OCI-LY3 (cell line): Measurements from ENCODE around the gene B3GLCT.

Experiments
- H2AFZ ChIP-seq: fragments of 200-600, 300-600 bp; shearing (Covaris generic); 2 replicates; pipeline ENCODE4 v1.6.0; 2014; ENCODE audit warnings: antibody characterized with exemption, low read depth, low read length
- H3K27ac ChIP-seq: fragments of 200-600, 300-600 bp; sonication (generic); 2 replicates; pipeline ENCODE4 v1.5.1; 2014; ENCODE audit warnings: mild to moderate bottlenecking, low read length, moderate library complexity, mixed read lengths
- H3K27me3 ChIP-seq: fragments of 200-600, 300-600 bp; sonication (generic); 2 replicates; pipeline ENCODE4 v1.6.1; 2014; ENCODE audit warnings: low read depth, low read length, mixed read lengths
- H3K36me3 ChIP-seq: fragments of 200-600, 300-600 bp; sonication (generic); replicated peaks from 2 replicates; pipeline ENCODE3; 2014; ENCODE audit warnings: low read depth, low read length, mixed read lengths
- H3K4me1 ChIP-seq: fragments of 300-600, 200-600 bp; sonication (generic); 2 replicates; pipeline ENCODE4 v1.6.1; 2014; ENCODE audit warnings: low read length, mixed read lengths
- H3K4me2 ChIP-seq: fragments of 200-600, 300-600 bp; sonication (generic); 2 replicates; pipeline ENCODE4 v1.6.1; 2014; ENCODE audit warnings: low read length, mixed read lengths
- H3K4me3 ChIP-seq: fragments of 300-600, 200-600 bp; sonication (generic); 2 replicates; pipeline ENCODE4 v1.5.1; 2014; ENCODE audit warnings: antibody characterized with exemption, mild to moderate bottlenecking, low read length, moderate library complexity
- H3K79me2 ChIP-seq: fragments of 300-600, 200-600 bp; shearing (Covaris generic); 2 replicates; pipeline ENCODE4 v1.6.1; 2014; ENCODE audit warnings: mild to moderate bottlenecking, low read length, mixed read lengths
- H3K9ac ChIP-seq: fragments of 300-600, 200-600 bp; shearing (Covaris generic); 2 replicates; pipeline ENCODE4 v1.6.0; 2014; ENCODE audit warnings: mild to moderate bottlenecking, low read length, moderate library complexity
- H3K9me3 ChIP-seq: fragments of 200-600, 300-600 bp; shearing (Covaris generic); 2 replicates; pipeline ENCODE4 v1.6.1; 2014; ENCODE audit warnings: low read length, mixed read lengths; ENCODE audit not compliant: insufficient read depth
- H4K20me1 ChIP-seq: fragments of 200-600, 300-600 bp; sonication (generic); 2 replicates; pipeline ENCODE4 v1.6.1; 2016; ENCODE audit warnings: low read length, mixed read lengths; ENCODE audit not compliant: insufficient read depth
- EZH2phosphoT487 ChIP-seq: fragments of 200-600 bp; shearing (Covaris generic); IDR thresholded peaks from 2 replicates; pipeline ENCODE4 v1.6.1; 2018; ENCODE audit warnings: antibody characterized with exemption, mixed run types, low read depth
- TF ChIP-seq, protein P1 (sequence below): fragments of 200-600, 300-600 bp; sonication (generic); IDR thresholded peaks from 2 replicates; pipeline ENCODE4 v1.5.1; 2014; ENCODE audit warnings: antibody characterized with exemption, low read length, low read depth

B3GLCT gene

DNA sequence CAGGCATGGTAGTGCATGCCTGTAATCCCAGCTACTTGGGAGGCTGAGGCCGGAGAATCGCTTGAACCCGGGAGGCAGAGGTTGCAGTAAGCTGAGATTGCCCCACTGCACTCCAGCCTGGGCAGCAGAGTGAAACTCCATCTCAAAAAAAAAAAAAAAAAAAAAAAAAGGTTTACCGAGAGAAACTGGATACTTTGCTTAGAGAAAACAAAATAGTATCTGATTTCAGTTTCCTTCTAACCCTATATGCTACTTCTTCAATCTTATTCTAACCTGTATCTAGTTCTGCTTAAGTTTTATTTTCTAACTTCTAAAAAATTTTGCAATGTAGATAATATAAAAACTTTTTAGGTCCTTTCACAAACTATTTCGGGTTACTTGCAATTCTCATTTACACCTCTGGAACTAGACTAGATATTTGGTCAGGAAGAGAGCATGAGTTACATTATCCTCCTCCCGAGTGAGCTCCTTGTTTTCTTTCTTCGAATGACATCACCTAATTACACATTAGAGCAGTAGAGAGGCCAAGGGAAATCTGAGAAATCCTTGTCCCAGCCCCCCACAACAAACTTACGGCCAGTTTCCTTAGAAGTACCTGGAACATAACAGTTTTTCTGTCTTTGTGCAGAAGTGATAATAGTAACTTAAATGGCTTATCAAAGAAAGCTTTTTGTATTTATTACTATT is 128.9 kb downstream of the B3GLCT start:
- Histone ChIP-seq H3K9me3 (no peaks in the 10 kb centered on the region), H3K27me3 (no peaks in the 10 kb centered on the region), H3K4me2 (no peak overlapping the region), H3K27ac (no peak overlapping the region), H3K9ac (no peak overlapping the region), H3K4me1 (no peaks in the 10 kb centered on the region), H4K20me1 (no peaks in the 10 kb centered on the region), H3K36me3 (no peaks in the 10 kb centered on the region), H2AFZ (no peak overlapping the region), H3K4me3 (no peak overlapping the region), H3K79me2 (no peaks in the 10 kb centered on the region)
- TF ChIP-seq, protein P1, sequence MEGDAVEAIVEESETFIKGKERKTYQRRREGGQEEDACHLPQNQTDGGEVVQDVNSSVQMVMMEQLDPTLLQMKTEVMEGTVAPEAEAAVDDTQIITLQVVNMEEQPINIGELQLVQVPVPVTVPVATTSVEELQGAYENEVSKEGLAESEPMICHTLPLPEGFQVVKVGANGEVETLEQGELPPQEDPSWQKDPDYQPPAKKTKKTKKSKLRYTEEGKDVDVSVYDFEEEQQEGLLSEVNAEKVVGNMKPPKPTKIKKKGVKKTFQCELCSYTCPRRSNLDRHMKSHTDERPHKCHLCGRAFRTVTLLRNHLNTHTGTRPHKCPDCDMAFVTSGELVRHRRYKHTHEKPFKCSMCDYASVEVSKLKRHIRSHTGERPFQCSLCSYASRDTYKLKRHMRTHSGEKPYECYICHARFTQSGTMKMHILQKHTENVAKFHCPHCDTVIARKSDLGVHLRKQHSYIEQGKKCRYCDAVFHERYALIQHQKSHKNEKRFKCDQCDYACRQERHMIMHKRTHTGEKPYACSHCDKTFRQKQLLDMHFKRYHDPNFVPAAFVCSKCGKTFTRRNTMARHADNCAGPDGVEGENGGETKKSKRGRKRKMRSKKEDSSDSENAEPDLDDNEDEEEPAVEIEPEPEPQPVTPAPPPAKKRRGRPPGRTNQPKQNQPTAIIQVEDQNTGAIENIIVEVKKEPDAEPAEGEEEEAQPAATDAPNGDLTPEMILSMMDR = no peak
- TF ChIP-seq EZH2phosphoT487 = no peak

DNA sequence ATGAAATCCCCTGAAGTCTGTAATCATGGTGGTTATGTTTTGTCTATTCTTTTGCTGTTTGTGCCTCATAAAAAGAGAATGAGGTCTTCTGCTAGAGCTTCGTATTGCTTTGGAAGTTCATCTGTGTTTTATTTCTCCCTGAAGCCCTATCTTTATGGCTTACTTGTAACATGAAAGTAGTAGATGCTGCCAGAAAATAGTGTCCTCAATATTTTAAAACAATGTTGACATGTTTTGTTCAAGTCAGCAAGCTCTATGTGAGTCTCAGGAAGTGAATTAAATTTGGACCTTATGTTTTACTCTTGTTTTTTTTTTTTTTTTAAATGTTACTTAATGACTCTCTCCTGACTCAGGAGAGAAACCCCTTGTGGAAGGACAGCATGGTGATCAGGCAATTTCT is 130.5 kb downstream of the B3GLCT start:
- Histone ChIP-seq H3K27ac (no peak overlapping the region), H3K4me3 (no peak overlapping the region), H3K79me2 (no peaks in the 10 kb centered on the region), H3K27me3 (no peaks in the 10 kb centered on the region), H3K4me2 (no peak overlapping the region), H2AFZ (no peak overlapping the region), H3K9me3 (no peaks in the 10 kb centered on the region), H3K4me1 (no peaks in the 10 kb centered on the region), H3K36me3 (no peaks in the 10 kb centered on the region), H3K9ac (no peak overlapping the region), H4K20me1 (no peaks in the 10 kb centered on the region)
- TF ChIP-seq, protein P1 = no peak
- no peak for TF ChIP-seq EZH2phosphoT487

DNA sequence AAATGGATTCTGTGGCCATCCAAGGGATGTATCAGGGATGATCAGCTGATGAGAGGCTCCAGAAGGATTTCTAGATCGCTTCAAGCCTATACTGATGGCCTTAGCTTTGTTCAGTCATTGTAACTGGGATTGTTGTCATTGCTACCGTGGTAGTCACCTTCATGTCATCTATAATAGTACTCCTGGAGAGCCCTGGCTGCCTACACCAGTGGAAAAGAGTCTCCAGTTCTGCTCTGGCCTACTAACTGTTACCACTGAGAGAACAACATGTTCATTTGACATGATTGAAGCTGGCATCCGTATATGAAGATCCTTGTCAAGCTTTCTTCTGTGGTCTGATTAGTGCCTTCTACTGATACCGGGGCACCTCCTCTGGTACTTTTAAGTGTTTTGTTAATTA is 131.3 kb downstream of the B3GLCT start:
- H3K9ac ChIP-seq = no peak overlapping the region
- TF ChIP-seq, protein P1 = no peak
- TF ChIP-seq EZH2phosphoT487 = no peak
- no peak overlapping the region for H3K27ac ChIP-seq
- H3K4me3 ChIP-seq = no peak overlapping the region
- no peak overlapping the region for H3K4me2 ChIP-seq
- no peaks in the 10 kb centered on the region for H3K9me3 ChIP-seq
- no peaks in the 10 kb centered on the region for H4K20me1 ChIP-seq
- no peaks in the 10 kb centered on the region for H3K4me1 ChIP-seq
- no peaks in the 10 kb centered on the region for H3K79me2 ChIP-seq
- no peaks in the 10 kb centered on the region for H3K27me3 ChIP-seq
- no peaks in the 10 kb centered on the region for H3K36me3 ChIP-seq
- no peak overlapping the region for H2AFZ ChIP-seq

DNA sequence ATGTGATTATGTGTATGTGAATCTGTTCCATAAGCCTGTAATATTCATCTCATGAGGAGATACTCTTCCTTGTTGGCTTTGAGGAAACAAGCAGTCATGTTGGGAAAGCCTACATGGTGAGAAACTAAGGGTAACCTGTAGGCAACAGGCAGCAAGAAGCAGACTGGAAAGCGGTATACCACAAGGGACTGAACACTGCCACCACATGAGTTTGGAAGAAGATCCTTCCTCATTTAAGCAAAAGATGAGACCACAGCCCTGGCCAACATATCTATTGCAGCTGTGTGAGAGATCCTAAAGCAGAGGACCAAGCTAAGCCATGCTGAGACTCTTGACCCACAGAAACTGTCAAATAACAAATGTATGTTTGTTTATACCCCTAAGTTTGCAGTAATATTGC is 134.8 kb downstream of the B3GLCT start:
- H3K27me3 ChIP-seq = no peaks in the 10 kb centered on the region
- H3K27ac ChIP-seq = no peak overlapping the region
- no peaks in the 10 kb centered on the region for H3K79me2 ChIP-seq

More for the DNA sequence above, 134.8 kb downstream of the B3GLCT start:
- no peaks in the 10 kb centered on the region for H3K36me3 ChIP-seq
- H3K4me1 ChIP-seq = no peaks in the 10 kb centered on the region
- no peaks in the 10 kb centered on the region for H3K9me3 ChIP-seq
- H3K9ac ChIP-seq = no peak overlapping the region
- no peak overlapping the region for H2AFZ ChIP-seq
- no peak overlapping the region for H3K4me2 ChIP-seq
- no peaks in the 10 kb centered on the region for H4K20me1 ChIP-seq
- no peak for TF ChIP-seq EZH2phosphoT487
- TF ChIP-seq, protein P1 = no peak
- H3K4me3 ChIP-seq = no peak overlapping the region
